Inflammatory macrophage treated with lipopolysaccharide for 1 hour (primary cell): ENCODE measurements around the gene ZC3H12A.
"Not testable (repeated sequence)": the region's sequence is repeated elsewhere in the genome, so short reads cannot be mapped to it uniquely, and the experiment has no call there.

Experiments
- DNase-seq, 2 donors: peaks; one replicate each; pipeline ENCODE4 v3.0.0-alpha.2; 2020 to 2022

The ZC3H12A gene

DNA sequence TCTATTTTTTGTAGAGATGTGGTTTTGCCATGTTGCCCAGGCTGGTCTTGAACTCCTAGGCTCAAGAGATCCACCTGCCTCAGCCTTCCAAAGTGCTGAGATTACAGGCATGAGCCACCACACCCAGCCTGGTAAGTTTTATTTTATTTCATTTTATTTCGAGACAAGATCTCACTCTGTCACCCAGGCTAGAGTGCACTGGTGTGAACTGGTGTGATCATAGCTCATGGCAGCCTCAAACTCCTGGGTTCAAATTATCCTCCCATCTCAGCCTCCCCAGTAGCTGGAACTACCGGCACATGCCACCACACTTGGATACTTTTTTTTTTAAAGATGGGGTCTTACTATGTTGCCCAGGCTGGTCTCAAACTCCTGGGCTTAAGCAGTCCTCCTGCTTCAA, 28.4 kb downstream of the ZC3H12A start:
- not testable (repeated sequence) for DNase-seq

DNA sequence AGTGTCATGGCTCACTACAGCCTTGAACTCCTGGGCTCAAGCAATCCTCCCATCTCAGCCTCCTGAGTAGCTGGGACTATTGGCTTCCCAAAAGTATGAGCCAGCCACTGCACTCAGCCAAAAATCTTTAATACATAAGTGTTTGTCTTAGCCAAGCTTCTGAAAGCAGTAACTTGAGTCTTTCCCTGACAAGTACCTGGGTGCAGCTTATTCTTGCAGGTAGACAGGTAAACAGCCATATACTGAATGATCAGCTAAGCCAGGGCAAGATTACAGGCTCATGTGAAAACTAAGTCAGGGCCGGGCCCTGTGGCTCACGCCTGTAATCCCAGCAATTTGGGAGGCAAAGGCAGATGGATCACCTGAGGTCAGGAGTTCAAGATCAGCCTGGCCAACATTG, 32.4 kb downstream of the ZC3H12A start:
- DNase-seq: no peak

DNA sequence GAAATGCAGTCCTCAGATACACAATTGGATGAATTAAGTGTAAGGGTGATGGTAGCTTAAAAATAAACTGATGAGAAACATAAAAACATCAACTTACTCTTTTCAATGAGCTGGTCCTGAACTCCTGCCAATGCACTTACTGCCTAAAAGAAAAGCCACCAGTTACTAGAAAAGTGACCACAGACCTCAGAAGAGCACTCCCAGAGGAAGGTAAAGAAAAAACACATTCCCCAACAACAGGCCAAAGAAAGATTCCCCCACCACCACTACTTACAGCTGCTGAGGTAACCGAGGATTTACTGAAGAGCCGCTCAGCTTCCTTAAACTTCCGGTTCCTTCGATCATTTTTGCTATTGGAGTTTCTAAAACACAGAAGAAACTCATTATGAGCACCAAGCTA, 34.8 kb downstream of the ZC3H12A start:
- no peak for DNase-seq

DNA sequence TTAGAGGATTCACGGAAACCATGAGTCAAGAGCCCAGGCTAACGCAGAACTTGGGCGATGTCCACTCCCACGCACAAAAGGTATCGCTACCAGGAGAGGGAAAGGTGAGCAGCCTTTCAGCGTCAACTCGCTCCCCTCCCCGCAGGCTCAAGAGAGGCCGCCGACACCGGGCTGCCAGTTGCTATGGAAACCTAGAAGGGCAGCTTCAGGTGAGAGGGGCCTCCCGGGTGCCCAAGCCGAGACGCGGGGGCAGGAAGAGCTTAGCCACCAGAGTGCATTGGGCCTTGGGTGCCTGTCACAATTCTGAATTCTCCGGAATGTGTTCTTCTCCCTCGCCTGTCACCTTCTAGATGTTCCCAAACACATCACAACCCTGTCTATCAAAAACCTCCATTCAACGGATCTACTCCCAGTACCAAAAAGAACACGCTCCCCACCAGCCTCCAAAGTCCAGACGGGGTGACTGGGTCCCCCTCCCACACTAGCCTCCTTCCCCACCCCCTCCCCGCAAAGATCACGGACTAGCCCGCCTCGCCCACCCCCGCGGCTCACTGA, 39.5 kb downstream of the ZC3H12A start:
- DNase-seq: peak in 1 of 2 donors; percentile 5

DNA sequence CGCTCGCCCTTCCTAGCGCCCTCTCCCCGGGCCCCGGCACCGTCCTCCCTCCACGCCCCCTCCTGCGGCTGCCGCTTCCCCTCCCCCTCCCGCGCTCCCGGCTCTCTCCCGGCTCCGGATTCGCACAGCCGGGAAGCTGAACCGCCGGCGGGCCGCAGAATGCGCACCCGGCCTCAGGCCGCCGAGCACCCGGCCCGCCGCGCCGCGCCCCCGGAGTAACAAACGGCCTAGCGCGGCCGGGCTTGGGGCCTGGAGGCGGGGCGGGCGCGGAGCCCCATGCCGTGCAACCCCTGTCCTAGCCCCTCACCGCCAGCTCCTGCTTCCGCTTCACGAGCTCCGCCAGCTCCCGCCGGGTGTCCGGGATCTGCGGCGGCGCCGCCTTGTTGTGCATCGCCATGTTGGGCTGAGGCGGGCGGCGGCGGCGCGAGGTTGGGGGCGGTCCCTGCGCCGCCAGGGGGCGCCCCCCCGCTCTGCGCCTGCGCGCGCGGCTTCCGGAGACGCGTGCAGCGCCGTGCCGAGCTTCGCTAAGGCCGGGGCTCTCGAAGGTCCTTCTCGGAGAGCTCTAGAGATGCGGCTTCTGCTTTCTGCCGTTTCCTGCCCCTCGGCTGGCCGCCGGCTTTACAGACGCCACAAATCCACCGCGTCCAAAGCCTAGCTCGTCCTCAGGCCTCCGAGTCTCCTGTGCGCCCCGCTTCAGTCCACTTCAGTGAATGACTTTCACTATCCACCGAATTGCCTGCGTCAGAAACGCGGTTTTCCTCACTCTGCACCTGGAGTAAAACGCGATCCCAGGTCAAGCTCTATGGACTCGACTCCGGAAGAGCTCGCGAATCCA, 40.2 kb downstream of the ZC3H12A start, which contains the start of gene MEAF6:
Gene MEAF6 (minus strand): TSS at position 417 of the 835 bp plus-strand sequence. CDS start 20 bp downstream, at position 397.
- DNase-seq: peak; percentile 71 to 87

DNA sequence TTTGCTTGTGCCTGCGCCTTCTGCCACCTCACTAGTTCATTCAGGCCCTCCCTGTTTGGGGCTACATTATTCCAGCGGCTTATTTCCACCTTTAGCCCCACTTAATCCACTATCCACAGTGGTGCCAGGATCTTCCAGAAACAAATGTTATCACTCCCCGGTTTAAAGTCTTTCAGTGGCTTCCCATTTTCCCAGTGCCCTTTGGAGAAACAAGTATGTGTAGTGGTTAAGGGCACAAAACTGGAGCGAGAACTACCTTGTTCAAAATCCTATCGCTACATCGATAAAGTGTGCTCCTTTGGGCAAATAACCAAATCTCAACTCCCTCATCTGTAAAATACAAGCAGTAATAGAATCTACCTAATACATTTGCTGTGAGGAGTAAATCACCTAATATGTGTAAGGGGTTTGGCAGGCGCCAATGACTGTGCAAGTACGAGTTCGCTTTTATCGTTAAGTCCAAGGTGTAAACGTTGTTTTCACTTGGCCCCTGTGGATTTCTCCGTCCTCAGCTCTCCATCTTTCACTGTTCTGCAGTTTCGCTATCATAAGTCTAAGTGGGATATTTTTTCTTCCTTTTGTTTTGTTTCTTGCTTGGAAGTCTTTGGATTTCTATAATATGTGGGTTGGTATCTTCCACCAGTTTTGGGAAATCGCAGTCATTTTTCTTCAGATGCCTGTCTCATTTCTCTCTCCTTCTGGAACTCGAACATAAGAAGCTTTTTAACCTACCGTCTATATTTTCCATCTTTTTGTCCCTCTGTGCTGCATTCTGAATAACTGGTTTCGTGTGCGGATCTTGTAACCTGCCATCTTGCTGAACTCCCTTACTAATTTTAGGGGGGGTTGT, 41.0 kb downstream of the ZC3H12A start:
- no peak for DNase-seq

DNA sequence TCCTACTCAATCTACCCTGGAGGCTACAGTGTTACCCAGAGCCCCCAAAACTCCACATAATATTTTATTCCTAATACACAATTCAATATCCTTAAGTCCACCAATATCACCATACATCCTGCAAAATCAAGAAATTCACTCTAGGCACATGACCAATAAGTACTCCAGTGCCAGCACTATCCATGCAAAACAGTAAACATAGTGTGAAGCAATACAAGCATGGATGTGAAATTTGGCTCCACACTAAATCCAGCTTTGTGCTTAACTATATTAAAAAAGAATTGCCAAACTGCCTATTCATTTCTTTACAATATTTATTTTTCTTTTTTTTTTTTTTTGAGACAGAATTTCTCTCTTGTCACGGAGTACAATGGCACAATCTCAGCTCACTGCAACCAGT, 43.2 kb downstream of the ZC3H12A start:
- DNase-seq: no peak

GRCh38 chr1:37518241-37518640, 43.9 kb downstream of the ZC3H12A start:
- not testable (repeated sequence) for DNase-seq

- not testable (repeated sequence) for DNase-seq
Observed at GRCh38 chr1:37518929-37519328, 44.5 kb downstream of the ZC3H12A start.

DNA sequence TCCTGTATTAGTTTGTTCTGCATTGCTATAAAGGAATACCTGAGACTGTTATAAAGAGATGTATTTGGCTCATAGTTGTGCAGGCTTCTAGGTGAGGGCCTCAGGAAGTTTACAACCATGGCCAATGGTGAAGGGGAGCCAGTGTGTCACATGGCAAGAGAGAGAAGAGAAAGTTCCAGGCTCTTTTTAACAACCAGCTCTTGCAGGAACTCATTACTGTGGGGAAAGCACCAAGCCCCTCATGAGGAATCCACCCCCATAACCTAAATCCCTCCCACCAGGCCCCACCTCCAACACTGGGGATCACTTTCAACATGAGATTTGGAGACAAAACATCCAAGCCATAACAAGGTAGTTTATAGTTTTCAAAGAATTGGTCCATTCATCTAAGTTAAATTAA, 45.2 kb downstream of the ZC3H12A start:
- DNase-seq: peak in 1 of 2 donors; percentile 8

- DNase-seq: not testable (repeated sequence)
Observed at GRCh38 chr1:37529888-37530287, 55.5 kb downstream of the ZC3H12A start.

GRCh38 chr1:37532418-37533156, 58.2 kb downstream of the ZC3H12A start:
- DNase-seq: not testable (repeated sequence)

- DNase-seq: no peak
Observed at GRCh38 chr1:37533317-37534093, 59.1 kb downstream of the ZC3H12A start.
